Left renal pelvis (tissue), 4 donors: ENCODE results near the gene SORL1. TPM values are rescaled to one million over a fixed set of nuclear protein-coding genes. Genes with fewer than 3 reads are reported as not detected.

Experiments
- DNase-seq, 4 donors: peaks; one replicate each; pipeline ENCODE4 v3.0.0-alpha.2; 2013; ENCODE audit warnings: low read depth in 4 of 4, low spot score in 3 of 4
- polyA plus RNA-seq, 4 donors: library from polyadenylated mRNA; unstranded; fragments of 120-200 nt; gene quantifications; one replicate each; pipeline ENCODE4 v1.2.1, GENCODE V29; 2013; ENCODE audit not compliant: insufficient read length in 4 of 4

The SORL1 gene
- polyA plus RNA-seq, 4 donors: 3.6 to 57.3 (median 37.8) TPM

DNA sequence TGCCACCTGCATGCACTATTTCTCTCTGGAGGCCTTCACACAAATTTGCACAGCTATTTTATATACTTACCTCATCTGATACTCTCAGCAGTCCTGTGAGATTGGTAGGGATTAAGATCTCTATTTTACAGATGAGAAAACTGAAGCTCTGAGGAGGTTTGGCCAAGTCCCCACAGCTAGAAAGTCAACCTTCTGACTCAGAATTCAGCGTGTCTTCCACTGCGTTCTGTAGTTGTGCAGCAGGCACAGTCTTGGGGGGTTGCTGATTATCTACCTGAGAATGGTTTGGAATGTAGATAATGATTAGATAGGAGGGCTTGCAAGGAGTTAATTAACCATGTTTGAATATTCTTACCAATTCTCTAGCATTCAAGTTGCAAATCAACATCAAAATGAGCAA is 2.5 kb upstream of the SORL1 start:
- DNase-seq: no peak

DNA sequence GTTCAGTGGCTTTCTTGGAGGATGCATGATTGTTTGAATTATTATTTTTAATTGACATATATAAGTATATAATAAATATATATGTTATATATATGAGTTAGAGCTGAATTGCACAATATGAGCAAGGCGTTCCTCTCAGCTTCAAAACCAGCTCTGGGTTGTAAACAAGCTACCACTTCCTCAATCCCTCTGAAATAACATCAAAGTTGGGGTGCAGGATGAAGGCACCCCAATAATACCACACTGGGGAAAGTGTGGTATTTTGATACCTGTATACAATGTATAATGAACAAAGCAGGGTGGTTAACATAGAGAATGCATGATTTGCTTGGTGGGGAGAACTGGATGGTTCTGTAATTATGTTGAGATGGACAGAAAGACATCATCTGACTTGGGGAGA is 1.7 kb upstream of the SORL1 start:
- no peak for DNase-seq

DNA sequence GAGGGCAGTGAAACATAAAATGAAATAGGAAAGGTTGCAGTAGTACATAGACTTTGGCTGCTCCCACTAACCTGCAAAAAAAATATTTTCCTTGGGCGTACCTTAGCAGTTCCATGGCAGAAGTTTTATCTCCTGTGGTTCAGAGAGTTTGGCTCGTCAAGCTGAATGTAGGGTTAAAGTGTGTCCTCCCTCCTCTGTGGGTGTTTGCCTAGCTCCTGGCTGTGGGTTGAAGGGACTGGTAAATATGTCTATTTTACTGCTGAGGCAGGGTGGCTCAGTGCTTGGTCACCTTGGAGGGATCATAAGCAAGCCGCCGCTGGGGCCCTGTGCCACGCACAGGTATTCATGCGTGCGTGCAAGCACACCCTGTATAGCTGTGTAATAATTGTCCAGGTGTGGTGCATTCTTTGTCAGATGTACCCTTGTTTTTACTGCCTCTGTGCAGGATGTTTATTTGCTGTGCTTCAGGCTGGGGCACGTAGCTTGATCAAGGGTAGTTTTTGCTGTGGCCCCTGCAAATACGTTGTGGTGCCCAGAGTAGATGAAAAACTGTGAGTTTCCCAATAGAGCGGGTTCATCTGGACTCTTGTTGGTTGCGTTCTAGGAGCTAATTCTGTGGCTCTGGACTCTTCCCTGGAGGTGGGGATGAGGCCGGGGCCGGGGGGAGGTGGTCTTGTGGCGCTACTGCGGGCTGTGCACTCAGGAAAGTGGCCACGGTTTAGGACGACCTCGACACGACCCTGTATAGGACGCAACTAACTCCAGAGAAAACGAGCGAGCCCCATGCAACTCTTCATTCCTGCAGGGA is 732 bp upstream of the SORL1 start:
- no peak for DNase-seq

DNA sequence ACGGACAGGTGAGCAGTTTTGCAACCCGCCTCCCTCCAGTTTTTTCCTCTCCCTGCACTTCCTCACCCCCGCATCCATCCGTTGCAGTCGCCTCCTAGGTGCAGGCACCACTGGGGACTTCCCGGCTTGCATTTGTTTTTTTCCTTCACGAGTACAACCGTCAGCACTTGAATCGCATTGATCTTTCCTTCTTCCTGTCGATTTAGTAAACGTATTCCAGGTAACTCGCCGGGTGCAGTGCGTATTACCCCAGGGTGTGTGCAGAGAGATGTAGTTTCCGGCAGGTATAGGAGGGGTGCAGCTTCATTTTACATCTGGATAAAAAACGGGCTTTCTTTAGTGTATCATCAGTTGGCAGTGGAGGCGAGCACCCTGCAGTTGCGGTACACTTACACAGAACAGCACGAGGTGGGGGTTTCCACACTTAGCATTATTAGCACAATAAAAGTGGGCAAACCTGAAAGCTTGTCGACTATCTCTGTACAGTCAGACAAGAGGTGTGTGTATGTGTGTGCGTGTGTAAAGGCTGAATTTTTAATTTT is 566 bp downstream of the SORL1 start, which contains the start of gene SORL1-AS1:
Gene SORL1-AS1, minus strand, starts transcription at position 359 of the 542 bp plus-strand sequence.
- DNase-seq: no peak

GRCh38 chr11:121453589-121454299 is 1.6 kb downstream of the SORL1 start:
- no peak for DNase-seq

GRCh38 chr11:121455115-121455514 is 3.0 kb downstream of the SORL1 start:
- no peak for DNase-seq

DNA sequence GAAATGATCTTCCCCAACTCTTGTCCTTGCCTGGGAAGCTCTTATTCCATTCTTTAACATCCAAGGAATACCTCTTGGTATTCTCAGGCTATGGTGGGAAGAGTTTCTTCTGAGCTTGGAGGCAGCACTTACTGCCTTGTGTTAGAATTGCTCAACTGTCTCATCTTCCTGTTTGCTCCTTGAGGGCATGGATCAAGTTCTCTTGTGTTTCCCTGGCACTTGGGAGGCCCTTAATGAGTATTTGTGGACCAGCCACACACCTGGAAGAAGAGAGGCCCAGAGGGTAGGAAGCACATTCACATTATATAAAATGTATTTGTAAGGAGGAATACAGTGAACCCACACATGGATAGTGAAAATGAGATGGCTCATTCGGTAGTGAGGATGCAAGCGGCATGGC is 4.0 kb downstream of the SORL1 start:
- DNase-seq: no peak

- no peak for DNase-seq
Measured at GRCh38 chr11:121456816-121457431, 4.8 kb downstream of the SORL1 start.

GRCh38 chr11:121458551-121458950 is 6.4 kb downstream of the SORL1 start:
- no peak for DNase-seq

GRCh38 chr11:121459413-121460017 is 7.4 kb downstream of the SORL1 start:
- DNase-seq: no peak

DNA sequence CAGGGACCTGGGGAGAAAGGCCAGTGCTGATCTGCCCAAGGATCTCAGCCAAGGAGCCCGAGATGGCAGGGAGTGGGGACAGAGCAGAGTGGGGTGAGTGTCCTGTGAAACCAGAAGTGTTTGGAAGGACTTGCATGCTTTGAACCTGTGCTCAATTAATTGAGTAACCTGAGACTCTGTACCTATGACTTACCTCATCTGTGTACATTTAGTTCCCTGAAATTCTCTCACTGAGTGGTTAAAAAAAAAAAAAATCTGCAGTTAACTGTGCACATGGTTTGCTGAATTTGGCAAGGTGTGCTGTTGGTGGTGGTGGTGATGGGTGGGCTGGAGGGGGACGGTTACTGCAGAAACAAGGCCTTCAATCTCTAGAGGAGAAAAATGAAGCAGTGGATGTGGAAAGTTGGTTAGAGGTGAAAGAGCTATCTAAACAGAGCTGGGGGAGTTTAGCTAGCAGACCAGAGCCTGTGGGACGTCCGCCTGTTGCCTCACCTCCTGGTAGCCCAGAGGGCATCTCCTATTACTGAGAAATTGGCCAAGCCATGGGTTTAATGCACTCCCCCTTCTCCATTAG is 8.9 kb downstream of the SORL1 start:
- DNase-seq: no peak

DNA sequence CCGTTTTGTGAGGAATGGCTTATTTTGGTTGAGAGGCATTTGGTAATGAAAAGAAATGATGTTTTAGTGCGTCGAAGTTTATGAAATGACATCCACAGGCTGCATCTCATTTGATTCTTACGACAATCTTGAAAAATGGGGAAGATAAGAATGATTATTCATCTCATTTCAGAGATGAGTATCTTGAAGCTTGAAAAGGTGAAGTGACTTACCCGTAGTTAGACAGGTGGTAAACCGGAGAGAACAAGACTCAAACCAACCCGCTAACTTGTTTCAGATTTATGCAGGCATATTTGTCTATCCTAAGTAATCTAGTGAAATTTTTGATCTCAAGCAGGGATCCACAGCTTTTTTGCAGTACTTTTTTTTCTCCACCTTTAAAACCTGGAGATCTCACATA is 9.7 kb downstream of the SORL1 start:
- no peak for DNase-seq

- DNase-seq: no peak
Measured at GRCh38 chr11:121463689-121464335, 11.7 kb downstream of the SORL1 start.

- no peak for DNase-seq
Measured at GRCh38 chr11:121464352-121464946, 12.3 kb downstream of the SORL1 start.

DNA sequence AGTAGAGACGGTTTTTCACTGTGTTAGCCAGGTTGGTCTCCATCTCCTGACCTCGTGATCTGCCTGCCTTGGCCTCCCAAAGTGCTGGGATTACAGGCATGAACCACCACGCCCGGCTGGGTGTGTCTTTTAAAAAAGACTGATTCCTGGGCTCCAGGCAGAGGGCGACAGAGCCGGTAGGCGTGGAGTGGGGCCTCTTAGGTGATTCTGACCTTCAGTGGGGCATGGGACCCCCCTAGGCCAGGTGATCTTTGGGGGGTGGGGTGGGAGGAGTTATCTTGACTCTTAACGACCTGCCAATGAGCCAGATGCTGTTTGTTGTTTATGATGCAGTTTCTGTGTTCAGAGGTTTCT is 13.6 kb downstream of the SORL1 start:
- DNase-seq: no peak

DNA sequence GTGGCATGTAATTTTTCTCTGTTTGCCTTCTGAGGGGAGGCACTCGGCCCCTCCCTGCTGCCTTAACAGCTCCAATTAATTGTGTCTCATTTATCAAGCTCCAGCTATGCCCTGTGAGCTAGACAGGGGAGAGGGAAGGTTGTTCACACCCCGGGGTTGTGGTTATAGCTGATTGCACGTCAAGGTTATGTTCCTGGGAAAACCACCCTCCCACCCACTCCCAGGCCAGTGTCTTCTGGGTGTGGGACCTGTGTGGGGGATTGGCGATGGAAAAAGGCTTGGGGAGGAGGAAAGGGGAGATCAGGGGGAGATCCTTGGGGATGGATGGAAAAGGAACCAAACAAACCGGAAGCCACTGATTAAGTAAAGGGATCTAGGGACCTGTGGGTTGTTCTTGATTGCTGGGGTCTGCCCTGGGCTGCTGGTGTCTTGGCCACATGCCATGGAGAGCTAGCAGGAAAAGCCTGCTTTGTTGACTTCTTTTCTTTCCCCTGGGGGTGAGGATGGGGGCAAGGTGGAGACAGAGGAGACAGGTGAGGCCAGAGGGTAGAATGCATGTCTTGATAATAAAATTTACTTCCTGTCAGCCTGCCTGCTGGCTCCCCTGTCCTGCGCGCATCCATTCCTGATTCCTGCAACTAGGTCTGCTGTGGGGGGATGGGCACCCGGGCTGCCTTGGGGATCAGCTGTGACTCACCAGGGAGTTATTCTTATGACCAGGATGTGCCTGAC is 14.1 kb downstream of the SORL1 start:
- DNase-seq: no peak

DNA sequence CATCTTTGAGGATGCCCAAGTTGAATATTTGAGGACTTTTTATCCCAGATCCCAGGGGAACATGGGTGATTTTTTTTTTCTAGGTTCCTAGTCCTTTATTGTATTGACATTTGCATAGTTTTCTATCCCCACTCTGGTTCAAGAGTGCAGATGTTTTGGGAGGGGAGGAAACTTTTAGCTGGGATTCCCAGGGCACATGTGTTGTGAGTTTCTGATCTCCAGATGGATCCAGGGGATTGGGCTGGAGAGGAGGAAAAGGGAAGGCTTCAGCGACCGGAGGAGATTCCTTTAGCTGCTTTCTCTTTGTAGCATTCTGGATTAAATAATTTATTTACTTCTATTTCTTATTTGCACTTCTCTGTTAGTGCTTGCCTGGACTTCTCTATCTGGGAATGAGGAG is 15.4 kb downstream of the SORL1 start:
- no peak for DNase-seq

DNA sequence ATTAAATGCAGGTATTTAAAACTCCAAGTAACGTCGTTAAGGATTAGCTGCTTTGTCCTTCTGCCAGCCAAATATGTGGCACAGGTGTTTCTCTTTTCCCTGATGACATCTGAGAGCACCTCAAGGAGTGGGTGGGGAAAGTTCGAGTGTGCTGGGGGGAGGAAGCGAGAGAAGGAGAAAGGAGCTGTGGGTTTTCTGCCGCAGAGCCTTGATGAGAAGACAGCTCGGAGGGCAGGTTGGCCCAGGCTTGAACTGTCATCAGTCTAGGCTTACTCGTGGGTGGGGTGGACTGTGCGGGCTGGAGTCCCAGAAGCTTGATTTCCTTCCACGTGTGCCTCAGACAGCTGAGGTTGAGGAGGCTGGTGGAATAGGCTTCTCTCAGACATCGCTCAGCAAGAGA is 15.9 kb downstream of the SORL1 start:
- DNase-seq: no peak

GRCh38 chr11:121469910-121470309 is 17.8 kb downstream of the SORL1 start:
- no peak for DNase-seq
